Keratinocyte (primary cell): ENCODE results near the gene DHCR7. TPM values are rescaled to one million over a fixed set of nuclear protein-coding genes. Genes with fewer than 3 reads are reported as not detected.

Source experiments
- DNase-seq: peaks from one replicate; pipeline ENCODE4 v3.0.0-alpha.2; 2011; ENCODE audit warnings: low read depth, missing footprints, low spot score
- FAIRE-seq: peaks from 2 replicates; lab custom pipeline; 2011; peaks lifted over from hg19 to GRCh38; lab: Jason Lieb, UNC
- H2AFZ ChIP-seq: 2 replicates; pipeline ENCODE4 v1.6.0; 2012; ENCODE audit warnings: low read length, control low read depth, inconsistent platforms; ENCODE audit not compliant: control insufficient read depth
- H3K27ac ChIP-seq: 2 replicates; pipeline ENCODE4 v1.5.1; 2011; ENCODE audit warnings: low read length; ENCODE audit not compliant: control insufficient read depth, insufficient read depth
- H3K27me3 ChIP-seq: 3 replicates; pipeline ENCODE4 v1.6.0; 2011; ENCODE audit warnings: low read length; ENCODE audit not compliant: control insufficient read depth, insufficient read depth; ENCODE audit errors: extremely low read depth
- H3K36me3 ChIP-seq, 2 experiments: 2 replicates in 1 of 2; 3 replicates in 1 of 2; pipeline ENCODE4 v1.5.1; 2011; ENCODE audit warnings: low read length in 2 of 2, mild to moderate bottlenecking in 1 of 2; ENCODE audit not compliant: control insufficient read depth in 2 of 2, insufficient read depth in 2 of 2; ENCODE audit errors: extremely low read depth in 1 of 2
- H3K4me1 ChIP-seq: 3 replicates; pipeline ENCODE4 v1.5.1; 2011; ENCODE audit warnings: low read length; ENCODE audit not compliant: control insufficient read depth, insufficient read depth; ENCODE audit errors: extremely low read depth
- H3K4me2 ChIP-seq: 3 replicates; pipeline ENCODE4 v1.6.0; 2011; ENCODE audit warnings: low read depth, low read length; ENCODE audit not compliant: control insufficient read depth, insufficient read depth; ENCODE audit errors: extremely low read depth
- H3K4me3 ChIP-seq, 3 experiments: fragments of 200-600 bp in 1 of 3; sonication (generic) in 1 of 3; 2 replicates in 2 of 3; 3 replicates in 1 of 3; pipeline ENCODE4 v1.5.1; 2011 to 2016; ENCODE audit warnings: low read length in 3 of 3, mild to moderate bottlenecking in 3 of 3, control low read depth in 2 of 3, inconsistent platforms in 1 of 3, low read depth in 1 of 3, mixed read lengths in 1 of 3, mixed run types in 1 of 3, moderate library complexity in 1 of 3; ENCODE audit not compliant: control insufficient read depth in 2 of 3, insufficient read depth in 2 of 3; ENCODE audit errors: extremely low read depth in 1 of 3
- H3K79me2 ChIP-seq: 2 replicates; pipeline ENCODE4 v1.6.0; 2012; ENCODE audit warnings: low read length; ENCODE audit not compliant: control insufficient read depth, insufficient read depth
- H3K9ac ChIP-seq: 3 replicates; pipeline ENCODE4 v1.6.0; 2011; ENCODE audit warnings: low read length; ENCODE audit not compliant: control insufficient read depth, insufficient read depth; ENCODE audit errors: extremely low read depth
- H3K9me1 ChIP-seq: 3 replicates; pipeline ENCODE4 v1.6.0; 2011; ENCODE audit warnings: low read length; ENCODE audit not compliant: control insufficient read depth, insufficient read depth; ENCODE audit errors: extremely low read depth
- H3K9me3 ChIP-seq: 2 replicates; pipeline ENCODE4 v1.5.1; 2012; ENCODE audit warnings: low read depth, low read length; ENCODE audit not compliant: control insufficient read depth
- H4K20me1 ChIP-seq: 3 replicates; pipeline ENCODE4 v1.6.0; 2011; ENCODE audit warnings: low read length; ENCODE audit not compliant: control insufficient read depth, insufficient read depth; ENCODE audit errors: extremely low read depth
- EZH2 ChIP-seq: IDR thresholded peaks from one replicate; pipeline ENCODE4 v1.6.1; 2012; ENCODE audit warnings: inconsistent platforms, mild to moderate bottlenecking, low read length, moderate library complexity
- dilution Hi-C: fragments of 300-500 bp; cut with MboI; formaldehyde crosslinking; loops from one replicate; pipeline ENCODE4 v1.7.0; 2020; ENCODE audit warnings: low sequenced_read_pairs; ENCODE audit not compliant: extremely low pct_ligation_motif_present
- polyA plus RNA-seq, 5 experiments: library from polyadenylated mRNA; depleted of rRNA in 3 of 5; stranded (reverse) in 3 of 5; stranded (forward) in 1 of 5; unstranded in 1 of 5; fragments of >200 nt; gene quantifications; 1 replicate in 1 of 5; 2 replicates in 3 of 5; 3 replicates in 1 of 5; pipeline versions ENCODE4 v1.2.1 to v1.2.3, GENCODE V29; 2011 to 2012; ENCODE audit warnings: missing spikeins in 2 of 5, low read depth in 1 of 5, low replicate concordance in 1 of 5
- TF ChIP-seq, protein P1 (sequence below), 3 experiments: IDR thresholded peaks in 1 of 3; conservative IDR thresholded peaks in 1 of 3; optimal IDR thresholded peaks in 1 of 3; 2 replicates in 2 of 3; 3 replicates in 1 of 3; pipeline versions ENCODE3 to v1.5.1; 2011; ENCODE audit warnings: low read length in 3 of 3, mild to moderate bottlenecking in 3 of 3, moderate library complexity in 2 of 3, control low read depth in 1 of 3, inconsistent platforms in 1 of 3; ENCODE audit not compliant: insufficient read depth in 2 of 3; ENCODE audit errors: extremely low read depth in 1 of 3

The DHCR7 gene
- polyA plus RNA-seq, 1 donor (not counting 4 experiments of a cell fraction or from before 2014, with no cell fraction given), result 143 TPM

DNA sequence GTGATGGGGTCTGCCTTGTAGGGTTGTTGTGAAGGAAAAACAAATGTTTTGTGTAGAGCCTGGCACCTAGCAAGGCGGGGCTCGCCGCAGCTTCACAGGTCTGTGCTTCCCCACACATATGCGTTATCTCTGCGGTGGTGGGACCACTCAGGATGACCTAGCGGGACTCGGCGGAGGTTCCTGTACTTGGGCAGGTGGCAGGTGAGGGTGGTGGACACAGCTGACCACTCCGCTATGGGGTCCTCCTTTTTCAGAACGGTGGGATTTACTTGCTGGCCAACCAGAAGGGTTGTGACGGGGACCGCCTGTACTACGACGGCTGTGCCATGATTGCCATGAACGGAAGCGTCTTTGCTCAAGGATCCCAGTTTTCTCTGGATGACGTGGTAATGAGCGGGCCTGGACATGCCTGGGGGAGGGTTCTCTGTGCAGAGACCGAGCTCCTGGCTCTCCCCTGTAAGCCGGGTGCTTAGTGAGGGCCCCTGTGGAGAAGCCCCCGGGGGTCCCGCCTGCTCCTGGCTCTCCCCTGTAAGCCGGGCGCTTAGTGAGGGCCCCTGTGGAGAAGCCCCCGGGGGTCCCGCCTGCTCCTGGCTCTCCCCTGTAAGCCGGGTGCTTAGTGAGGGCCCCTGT lies 26.1 kb upstream of the DHCR7 start:
- Histone ChIP-seq H3K9ac (no peak overlapping the region), H3K27me3 (no peaks in the 10 kb centered on the region), H3K27ac (no peak overlapping the region), H3K4me2 (no peak overlapping the region), H3K4me1 (no peaks in the 10 kb centered on the region), H4K20me1 (no peaks in the 10 kb centered on the region), H3K4me3 (no peak overlapping the region), H3K9me3 (no peaks in the 10 kb centered on the region), H3K9me1 (no peaks in the 10 kb centered on the region), H3K79me2 (no peaks in the 10 kb centered on the region), H3K36me3 (peaks cover 17 to 34% of the 10 kb centered on the region in 2 experiments), H2AFZ (no peak overlapping the region)
- no peak for DNase-seq
- FAIRE-seq, result no peak
- TF ChIP-seq, protein P1, sequence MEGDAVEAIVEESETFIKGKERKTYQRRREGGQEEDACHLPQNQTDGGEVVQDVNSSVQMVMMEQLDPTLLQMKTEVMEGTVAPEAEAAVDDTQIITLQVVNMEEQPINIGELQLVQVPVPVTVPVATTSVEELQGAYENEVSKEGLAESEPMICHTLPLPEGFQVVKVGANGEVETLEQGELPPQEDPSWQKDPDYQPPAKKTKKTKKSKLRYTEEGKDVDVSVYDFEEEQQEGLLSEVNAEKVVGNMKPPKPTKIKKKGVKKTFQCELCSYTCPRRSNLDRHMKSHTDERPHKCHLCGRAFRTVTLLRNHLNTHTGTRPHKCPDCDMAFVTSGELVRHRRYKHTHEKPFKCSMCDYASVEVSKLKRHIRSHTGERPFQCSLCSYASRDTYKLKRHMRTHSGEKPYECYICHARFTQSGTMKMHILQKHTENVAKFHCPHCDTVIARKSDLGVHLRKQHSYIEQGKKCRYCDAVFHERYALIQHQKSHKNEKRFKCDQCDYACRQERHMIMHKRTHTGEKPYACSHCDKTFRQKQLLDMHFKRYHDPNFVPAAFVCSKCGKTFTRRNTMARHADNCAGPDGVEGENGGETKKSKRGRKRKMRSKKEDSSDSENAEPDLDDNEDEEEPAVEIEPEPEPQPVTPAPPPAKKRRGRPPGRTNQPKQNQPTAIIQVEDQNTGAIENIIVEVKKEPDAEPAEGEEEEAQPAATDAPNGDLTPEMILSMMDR (optimal IDR thresholded peaks at IDR 0.05 in 1 of 3, IDR thresholded peaks at IDR 0.05 in 1 of 3, conservative IDR thresholded peaks at IDR 0.05 in 1 of 3; ENCODE audit: extremely low read depth in 1 of 3, insufficient read depth in 2 of 3, low read length in 3 of 3), result no peak
- no peak for TF ChIP-seq EZH2
- dilution Hi-C loops, result no loop called here

DNA sequence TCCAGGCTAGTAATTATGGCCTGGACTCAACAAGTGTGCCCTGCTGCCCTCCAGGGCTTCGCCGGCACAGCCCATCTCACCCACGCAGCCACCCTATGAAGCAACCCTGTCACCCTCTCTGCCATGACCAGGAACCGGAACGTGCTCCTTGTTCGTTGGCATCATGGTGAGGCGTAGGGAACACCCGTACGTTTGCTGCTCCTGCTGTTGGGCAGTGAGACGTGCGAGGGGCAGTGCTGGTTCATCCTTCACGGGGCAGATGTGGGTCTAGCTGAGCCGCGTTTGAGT lies 25.5 kb upstream of the DHCR7 start:
- no peak overlapping the region for H3K27ac ChIP-seq
- no peak for DNase-seq
- no peak overlapping the region for H3K4me2 ChIP-seq
- no peak overlapping the region for H2AFZ ChIP-seq
- no peak overlapping the region for H3K9ac ChIP-seq
- dilution Hi-C loops, result no loop called here
- TF ChIP-seq, protein P1 (optimal IDR thresholded peaks at IDR 0.05 in 1 of 3, IDR thresholded peaks at IDR 0.05 in 1 of 3, conservative IDR thresholded peaks at IDR 0.05 in 1 of 3; ENCODE audit: extremely low read depth in 1 of 3, insufficient read depth in 2 of 3, low read length in 3 of 3), result no peak
- no peak for TF ChIP-seq EZH2
- H3K4me3 ChIP-seq, result no peak overlapping the region
- peaks cover 17 to 32% of the 10 kb centered on the region in 2 experiments for H3K36me3 ChIP-seq
- H3K4me1 ChIP-seq, result no peaks in the 10 kb centered on the region
- H3K79me2 ChIP-seq, result no peaks in the 10 kb centered on the region
- no peaks in the 10 kb centered on the region for H3K9me1 ChIP-seq
- H3K9me3 ChIP-seq, result no peaks in the 10 kb centered on the region
- H3K27me3 ChIP-seq, result no peaks in the 10 kb centered on the region
- no peaks in the 10 kb centered on the region for H4K20me1 ChIP-seq
- no peak for FAIRE-seq
